Loucy (cell line): Measurements from ENCODE around the gene OR6J1.

Source experiments
- H2AFZ ChIP-seq: fragments of 200-600 bp; sonication (generic); 2 replicates; pipeline ENCODE4 v1.6.0; 2016; ENCODE audit warnings: antibody characterized with exemption, mild to moderate bottlenecking, low read length, moderate library complexity
- H3F3A ChIP-seq: fragments of 200-600 bp; 2 replicates; pipeline ENCODE4 v1.6.0; 2016; ENCODE audit warnings: antibody characterized with exemption, low read depth, mild to moderate bottlenecking
- H3K27me3 ChIP-seq: fragments of 200-600 bp; sonication (generic); 2 replicates; pipeline ENCODE4 v1.6.1; 2014; ENCODE audit warnings: low read length, mild to moderate bottlenecking; ENCODE audit not compliant: insufficient read depth, poor library complexity, severe bottlenecking
- H3K36me3 ChIP-seq: fragments of 200-600 bp; sonication (generic); 2 replicates; pipeline ENCODE4 v1.6.1; 2016; ENCODE audit warnings: low read length; ENCODE audit not compliant: insufficient read depth
- H3K4me1 ChIP-seq: fragments of 200-600 bp; sonication (generic); 2 replicates; pipeline ENCODE4 v1.5.1; 2014; ENCODE audit warnings: low read length, mild to moderate bottlenecking; ENCODE audit not compliant: insufficient read depth, poor library complexity, severe bottlenecking
- H3K4me2 ChIP-seq: fragments of 200-600 bp; sonication (generic); 2 replicates; pipeline ENCODE4 v1.6.0; 2014; ENCODE audit warnings: antibody characterized with exemption, low read length, low read depth, mild to moderate bottlenecking; ENCODE audit not compliant: poor library complexity, severe bottlenecking
- H3K4me3 ChIP-seq: fragments of 200-600 bp; sonication (generic); 2 replicates; pipeline ENCODE4 v1.5.1; 2014; ENCODE audit warnings: low read length, mild to moderate bottlenecking, mixed read lengths; ENCODE audit not compliant: poor library complexity, severe bottlenecking
- H3K79me2 ChIP-seq: fragments of 200-600 bp; sonication (generic); 2 replicates; pipeline ENCODE4 v1.6.1; 2014; ENCODE audit warnings: low read length; ENCODE audit not compliant: insufficient read depth
- H3K9ac ChIP-seq: fragments of 200-600 bp; sonication (generic); 2 replicates; pipeline ENCODE4 v1.6.0; 2014; ENCODE audit warnings: mild to moderate bottlenecking, low read depth, low read length, moderate library complexity; ENCODE audit not compliant: poor library complexity, severe bottlenecking
- H3K9me2 ChIP-seq: fragments of 200-600 bp; sonication (generic); replicated peaks from 2 replicates; pipeline ENCODE4 v1.6.1; 2016; ENCODE audit warnings: low read depth, low read length, mixed read lengths
- H3K9me3 ChIP-seq: fragments of 200-600 bp; sonication (generic); 2 replicates; pipeline ENCODE4 v1.6.1; 2014; ENCODE audit warnings: mild to moderate bottlenecking, antibody characterized with exemption, low read length, low read depth; ENCODE audit not compliant: insufficient read depth
- H4K20me1 ChIP-seq: fragments of 200-600 bp; sonication (generic); 2 replicates; pipeline ENCODE4 v1.6.0; 2014; ENCODE audit warnings: antibody characterized with exemption, low read length, mild to moderate bottlenecking; ENCODE audit not compliant: insufficient read depth, poor library complexity, severe bottlenecking
- EZH2phosphoT487 ChIP-seq: fragments of 200-600 bp; IDR thresholded peaks from 2 replicates; pipeline ENCODE4 v1.6.1; 2018; ENCODE audit warnings: antibody characterized with exemption, mild to moderate bottlenecking, moderate library complexity, borderline replicate concordance
- TF ChIP-seq, protein P1 (sequence below): fragments of 200-600 bp; sonication (generic); conservative IDR thresholded peaks from 2 replicates; pipeline ENCODE4 v1.5.1; 2014; ENCODE audit warnings: mild to moderate bottlenecking, antibody characterized with exemption, low read length

Gene OR6J1

DNA sequence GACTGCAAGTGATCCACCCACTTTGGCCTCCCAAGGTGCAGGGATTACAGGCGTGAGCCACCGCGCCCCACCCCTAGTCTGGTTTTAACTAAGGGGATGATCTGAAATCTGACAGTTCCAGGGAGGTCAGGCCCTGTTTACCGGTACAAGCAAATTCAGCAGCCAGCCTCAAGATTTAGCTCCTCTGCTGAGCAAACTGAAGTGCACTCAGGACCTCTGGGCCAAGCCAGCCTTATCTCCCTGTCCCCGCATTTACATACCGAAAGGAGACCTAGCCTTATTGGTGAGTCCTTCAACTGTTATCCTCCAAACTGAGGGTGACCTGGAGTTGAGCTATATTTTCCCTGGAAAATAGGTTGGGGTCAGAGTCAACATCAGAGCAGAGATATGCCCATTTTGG, 46.9 kb downstream of the OR6J1 start:
- Histone ChIP-seq H3K27me3 (no peaks in the 10 kb centered on the region), H3K4me1 (peaks cover 22% of the 10 kb centered on the region), H4K20me1 (no peaks in the 10 kb centered on the region), H3K9me2 (no peaks in the 10 kb centered on the region), H2AFZ (no peak overlapping the region), H3F3A (no peaks in the 10 kb centered on the region), H3K9ac (no peak overlapping the region), H3K79me2 (peaks cover 7% of the 10 kb centered on the region; the same call in 1 of the 2 replicates), H3K36me3 (no peaks in the 10 kb centered on the region), H3K4me3 (no peak overlapping the region), H3K4me2 (peak overlapping the region; percentile 83), H3K9me3 (no peaks in the 10 kb centered on the region)
- no peak for TF ChIP-seq EZH2phosphoT487
- TF ChIP-seq, protein P1, sequence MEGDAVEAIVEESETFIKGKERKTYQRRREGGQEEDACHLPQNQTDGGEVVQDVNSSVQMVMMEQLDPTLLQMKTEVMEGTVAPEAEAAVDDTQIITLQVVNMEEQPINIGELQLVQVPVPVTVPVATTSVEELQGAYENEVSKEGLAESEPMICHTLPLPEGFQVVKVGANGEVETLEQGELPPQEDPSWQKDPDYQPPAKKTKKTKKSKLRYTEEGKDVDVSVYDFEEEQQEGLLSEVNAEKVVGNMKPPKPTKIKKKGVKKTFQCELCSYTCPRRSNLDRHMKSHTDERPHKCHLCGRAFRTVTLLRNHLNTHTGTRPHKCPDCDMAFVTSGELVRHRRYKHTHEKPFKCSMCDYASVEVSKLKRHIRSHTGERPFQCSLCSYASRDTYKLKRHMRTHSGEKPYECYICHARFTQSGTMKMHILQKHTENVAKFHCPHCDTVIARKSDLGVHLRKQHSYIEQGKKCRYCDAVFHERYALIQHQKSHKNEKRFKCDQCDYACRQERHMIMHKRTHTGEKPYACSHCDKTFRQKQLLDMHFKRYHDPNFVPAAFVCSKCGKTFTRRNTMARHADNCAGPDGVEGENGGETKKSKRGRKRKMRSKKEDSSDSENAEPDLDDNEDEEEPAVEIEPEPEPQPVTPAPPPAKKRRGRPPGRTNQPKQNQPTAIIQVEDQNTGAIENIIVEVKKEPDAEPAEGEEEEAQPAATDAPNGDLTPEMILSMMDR, result no peak

GRCh38 chr14:22596354-22596879, 47.7 kb downstream of the OR6J1 start:
- Histone ChIP-seq H3K27me3 (no peaks in the 10 kb centered on the region), H3K4me3 (no peak overlapping the region), H3K4me1 (peaks cover 14% of the 10 kb centered on the region), H2AFZ (no peak overlapping the region), H3K9me3 (no peaks in the 10 kb centered on the region), H3K9ac (no peak overlapping the region), H3K79me2 (peaks cover 7% of the 10 kb centered on the region; the same call in 1 of the 2 replicates), H3K9me2 (no peaks in the 10 kb centered on the region), H3F3A (no peaks in the 10 kb centered on the region), H3K36me3 (no peaks in the 10 kb centered on the region), H3K4me2 (no peak overlapping the region), H4K20me1 (no peaks in the 10 kb centered on the region)
- no peak for TF ChIP-seq EZH2phosphoT487
- TF ChIP-seq, protein P1, result no peak

DNA sequence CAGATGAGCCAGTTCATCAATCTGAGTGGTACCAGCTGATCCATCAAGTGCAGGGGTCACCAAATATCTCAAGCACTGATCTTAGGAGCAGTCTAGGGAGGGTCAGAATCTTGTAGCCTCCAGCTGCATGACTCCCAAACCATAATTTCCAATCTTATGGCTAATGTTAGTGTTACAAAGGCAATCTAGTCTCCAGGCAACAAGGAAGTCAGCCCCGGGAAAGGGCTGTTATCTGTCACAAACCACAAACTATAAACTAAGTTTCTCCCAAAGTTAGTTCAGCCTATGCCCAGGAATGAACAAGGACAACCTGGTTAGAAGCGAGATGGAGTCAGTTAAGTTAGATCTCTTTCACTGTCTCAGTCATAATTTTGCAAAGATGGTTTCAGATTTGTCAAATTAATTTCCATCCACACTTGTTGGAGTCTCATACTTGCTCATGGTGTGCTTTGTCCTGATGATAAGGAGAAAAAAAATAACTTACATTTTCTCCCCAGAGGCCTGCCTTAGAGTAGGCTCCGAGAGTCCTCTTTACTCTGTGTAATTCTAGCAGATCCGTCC, 49.9 kb downstream of the OR6J1 start:
- Histone ChIP-seq H4K20me1 (no peaks in the 10 kb centered on the region), H3K36me3 (no peaks in the 10 kb centered on the region), H2AFZ (0 out of 2 replicates have a peak overlapping the region, but pooled peaks have one; percentile 30), H3K4me1 (peaks cover 4% of the 10 kb centered on the region), H3F3A (0 out of 2 replicates have a peak, but pooled peaks cover 3% of the 10 kb centered on the region), H3K79me2 (peaks cover 4% of the 10 kb centered on the region; the same call in 1 of the 2 replicates), H3K9ac (no peak overlapping the region), H3K4me2 (no peak overlapping the region), H3K27me3 (no peaks in the 10 kb centered on the region), H3K9me3 (no peaks in the 10 kb centered on the region), H3K9me2 (no peaks in the 10 kb centered on the region), H3K4me3 (no peak overlapping the region)
- TF ChIP-seq, protein P1, result no peak
- no peak for TF ChIP-seq EZH2phosphoT487
